Activated naive CD8-positive, alpha-beta T cell treated with anti-CD3 and anti-CD28 coated beads, Interleukin-2, amount 50 U/mL, for 24 hours (primary cell): ENCODE measurements around the gene FIG4.
A peak's percentile ranks its signal among the peaks of the same experiment; 100 is the strongest.
"Not testable (repeated sequence)": the region's sequence is repeated elsewhere in the genome, so short reads cannot be mapped to it uniquely, and the experiment has no call there.

Experiments used
- ATAC-seq: fragments of 150-1000 bp; cut with Tn5 transposase; one replicate; pipeline ENCODE4 v1.10.0; 2021
- DNase-seq: peaks from one replicate; pipeline ENCODE4 v3.0.0; 2021
- H3K27ac Mint-ChIP-seq: one replicate; pipeline ENCODE4 v1.8.0; 2021; ENCODE audit warnings: mild to moderate bottlenecking, mixed read lengths
- H3K27me3 Mint-ChIP-seq: one replicate; pipeline ENCODE4 v1.8.0; 2021; ENCODE audit warnings: mixed read lengths
- H3K36me3 Mint-ChIP-seq: one replicate; pipeline ENCODE4 v1.8.0; 2021; ENCODE audit warnings: low read depth, mixed read lengths
- H3K4me1 Mint-ChIP-seq: one replicate; pipeline ENCODE4 v1.8.0; 2021; ENCODE audit warnings: mixed read lengths
- H3K4me3 Mint-ChIP-seq: one replicate; pipeline ENCODE4 v1.8.0; 2021; ENCODE audit warnings: mild to moderate bottlenecking, moderate library complexity, mixed read lengths
- H3K9me3 Mint-ChIP-seq: one replicate; pipeline ENCODE4 v1.8.0; 2021; ENCODE audit warnings: mixed read lengths

The FIG4 gene

GRCh38 chr6:109690737-109691621 is at the start of gene FIG4, which contains the start of gene AK9:
Gene FIG4, plus strand, starts transcription at chr6:109691296. Its CDS starts 140 bp downstream, at chr6:109691436.
Gene AK9, minus strand, starts transcription at chr6:109691202. Its CDS starts 15,457 bp downstream, at chr6:109675745.
- DNase-seq (peak; percentile 92), ATAC-seq (peak; percentile 97)
- Mint-ChIP-seq H3K27me3 (no peaks in the 10 kb centered on the region), H3K36me3 (peaks cover 5% of the 10 kb centered on the region), H3K27ac (peak within 1 kb of the TSS; percentile 93), H3K4me1 (peaks cover 36% of the 10 kb centered on the region), H3K4me3 (peak within 1 kb of the TSS; percentile 95), H3K9me3 (no peaks in the 10 kb centered on the region)

GRCh38 chr6:109644131-109644530 is 47.0 kb upstream of the FIG4 start:
- H3K27ac Mint-ChIP-seq, result no peak overlapping the region
- no peak overlapping the region for H3K4me3 Mint-ChIP-seq
- ATAC-seq (no peak), DNase-seq (no peak)
- H3K36me3 Mint-ChIP-seq, result peaks cover 27% of the 10 kb centered on the region
- peaks cover 5% of the 10 kb centered on the region for H3K9me3 Mint-ChIP-seq
- H3K4me1 Mint-ChIP-seq, result peaks cover 1% of the 10 kb centered on the region
- H3K27me3 Mint-ChIP-seq, result no peaks in the 10 kb centered on the region

GRCh38 chr6:109653264-109653663 is 37.8 kb upstream of the FIG4 start:
- H3K27me3 Mint-ChIP-seq, result no peaks in the 10 kb centered on the region
- H3K4me1 Mint-ChIP-seq, result no peaks in the 10 kb centered on the region
- no peaks in the 10 kb centered on the region for H3K9me3 Mint-ChIP-seq
- H3K4me3 Mint-ChIP-seq, result no peak overlapping the region
- peaks cover 4% of the 10 kb centered on the region for H3K36me3 Mint-ChIP-seq
- H3K27ac Mint-ChIP-seq, result no peak overlapping the region
- DNase-seq (no peak), ATAC-seq (no peak)

GRCh38 chr6:109655761-109656262 is 35.3 kb upstream of the FIG4 start:
- no peaks in the 10 kb centered on the region for H3K4me1 Mint-ChIP-seq
- H3K9me3 Mint-ChIP-seq, result no peaks in the 10 kb centered on the region
- H3K36me3 Mint-ChIP-seq, result peaks cover 6% of the 10 kb centered on the region
- ATAC-seq (no peak), DNase-seq (no peak)
- no peaks in the 10 kb centered on the region for H3K27me3 Mint-ChIP-seq
- H3K27ac Mint-ChIP-seq, result no peak overlapping the region
- H3K4me3 Mint-ChIP-seq, result no peak overlapping the region

- Mint-ChIP-seq H3K27me3 (no peaks in the 10 kb centered on the region), H3K36me3 (peaks cover 6% of the 10 kb centered on the region), H3K4me3 (no peak overlapping the region), H3K27ac (no peak overlapping the region), H3K4me1 (no peaks in the 10 kb centered on the region), H3K9me3 (no peaks in the 10 kb centered on the region)
- no peak for DNase-seq
- peak; percentile 69 for ATAC-seq
Observed at GRCh38 chr6:109660526-109661320, 30.4 kb upstream of the FIG4 start.

GRCh38 chr6:109662192-109662591 is 28.9 kb upstream of the FIG4 start:
- Mint-ChIP-seq H3K27ac (no peak overlapping the region), H3K36me3 (peaks cover 4% of the 10 kb centered on the region), H3K4me1 (no peaks in the 10 kb centered on the region), H3K27me3 (no peaks in the 10 kb centered on the region), H3K4me3 (no peak overlapping the region), H3K9me3 (no peaks in the 10 kb centered on the region)
- ATAC-seq, result no peak
- no peak for DNase-seq

GRCh38 chr6:109669811-109670210 is 21.3 kb upstream of the FIG4 start:
- Mint-ChIP-seq H3K27me3 (no peaks in the 10 kb centered on the region), H3K4me1 (no peaks in the 10 kb centered on the region), H3K9me3 (no peaks in the 10 kb centered on the region), H3K27ac (no peak overlapping the region), H3K4me3 (no peak overlapping the region), H3K36me3 (peaks cover 7% of the 10 kb centered on the region)
- DNase-seq (no peak), ATAC-seq (no peak)

- no peaks in the 10 kb centered on the region for H3K4me1 Mint-ChIP-seq
- ATAC-seq (no peak), DNase-seq (no peak)
- no peak overlapping the region for H3K27ac Mint-ChIP-seq
- H3K9me3 Mint-ChIP-seq, result peaks cover 2% of the 10 kb centered on the region
- no peak overlapping the region for H3K4me3 Mint-ChIP-seq
- H3K27me3 Mint-ChIP-seq, result no peaks in the 10 kb centered on the region
- H3K36me3 Mint-ChIP-seq, result peaks cover 7% of the 10 kb centered on the region
Observed at GRCh38 chr6:109671733-109672132, 19.4 kb upstream of the FIG4 start.

GRCh38 chr6:109672175-109672574 is 18.9 kb upstream of the FIG4 start:
- Mint-ChIP-seq H3K27ac (no peak overlapping the region), H3K36me3 (peaks cover 7% of the 10 kb centered on the region), H3K4me1 (no peaks in the 10 kb centered on the region), H3K9me3 (peaks cover 4% of the 10 kb centered on the region), H3K4me3 (no peak overlapping the region), H3K27me3 (no peaks in the 10 kb centered on the region)
- DNase-seq (no peak), ATAC-seq (no peak)

- Mint-ChIP-seq H3K4me3 (no peak overlapping the region), H3K4me1 (no peaks in the 10 kb centered on the region), H3K9me3 (peaks cover 4% of the 10 kb centered on the region), H3K27me3 (no peaks in the 10 kb centered on the region), H3K27ac (no peak overlapping the region), H3K36me3 (peaks cover 7% of the 10 kb centered on the region)
- DNase-seq, result no peak
- ATAC-seq, result no peak
Observed at GRCh38 chr6:109672839-109673238, 18.3 kb upstream of the FIG4 start.

GRCh38 chr6:109676724-109677123 is 14.4 kb upstream of the FIG4 start:
- Mint-ChIP-seq H3K27ac (no peak overlapping the region), H3K4me3 (no peak overlapping the region), H3K36me3 (no peaks in the 10 kb centered on the region), H3K9me3 (peaks cover 4% of the 10 kb centered on the region), H3K4me1 (no peaks in the 10 kb centered on the region), H3K27me3 (no peaks in the 10 kb centered on the region)
- DNase-seq (no peak), ATAC-seq (no peak)

GRCh38 chr6:109678240-109678639 is 12.9 kb upstream of the FIG4 start:
- Mint-ChIP-seq H3K4me3 (no peak overlapping the region), H3K4me1 (no peaks in the 10 kb centered on the region), H3K36me3 (peaks cover 1% of the 10 kb centered on the region), H3K9me3 (peaks cover 4% of the 10 kb centered on the region), H3K27me3 (no peaks in the 10 kb centered on the region), H3K27ac (no peak overlapping the region)
- ATAC-seq (no peak), DNase-seq (no peak)

GRCh38 chr6:109678661-109679505 is 12.2 kb upstream of the FIG4 start:
- H3K27ac Mint-ChIP-seq, result not testable (repeated sequence)

More at GRCh38 chr6:109678661-109679505, 12.2 kb upstream of the FIG4 start:
- H3K36me3 Mint-ChIP-seq, ATAC-seq, H3K27me3 Mint-ChIP-seq, H3K4me3 Mint-ChIP-seq, H3K9me3 Mint-ChIP-seq, H3K4me1 Mint-ChIP-seq: not testable (repeated sequence)
- DNase-seq, result peak; percentile 18
